Measurements from ENCODE around the gene MRPS6.

MRPS6 gene

DNA sequence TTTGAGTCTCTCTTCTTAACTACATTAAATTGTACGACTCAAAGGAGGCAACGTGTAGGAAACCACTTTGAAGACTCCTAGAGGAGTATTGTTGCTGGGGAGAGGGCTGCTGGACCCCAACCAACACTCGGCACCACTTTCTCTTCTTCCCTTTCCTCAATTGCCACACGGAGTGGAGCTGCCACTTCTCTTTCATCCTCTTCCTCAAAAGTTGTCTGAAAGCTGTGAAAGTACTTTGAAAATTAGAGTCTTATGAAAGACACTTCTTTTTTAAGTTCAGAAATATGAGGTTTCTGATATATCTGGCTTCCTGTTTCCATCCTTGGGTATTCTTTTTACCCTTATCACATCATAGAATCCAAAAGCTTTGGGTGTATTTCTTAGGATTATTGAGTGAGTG lies 59.5 kb downstream of the MRPS6 start:
- DNase-seq (ENCODE audit: low read depth in 2 of 2) = no peak

- DNase-seq (ENCODE audit: low read depth in 2 of 2) = no peak
Measured at GRCh38 chr21:34133392-34133791, 60.0 kb downstream of the MRPS6 start.

DNA sequence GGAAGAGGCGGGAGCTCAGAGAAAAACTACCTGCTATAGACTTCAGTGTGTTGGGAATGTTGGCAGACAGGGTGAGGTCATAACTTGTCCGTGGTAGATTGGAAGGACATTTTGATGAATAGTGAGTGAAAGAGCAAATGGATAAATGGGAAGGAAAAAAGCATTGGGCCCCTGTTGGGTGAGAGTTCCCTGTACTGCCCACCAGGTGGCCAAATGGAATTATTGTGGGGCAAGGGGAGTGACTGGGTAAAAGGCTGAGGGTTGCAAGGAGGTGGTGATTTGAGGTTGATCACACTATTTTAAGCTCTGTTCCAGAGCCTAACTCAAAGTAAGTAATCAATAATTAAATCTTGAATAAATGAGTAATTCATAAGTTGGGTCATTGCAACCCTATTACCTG lies 60.4 kb downstream of the MRPS6 start:
- DNase-seq (ENCODE audit: low read depth in 2 of 2) = no peak

DNA sequence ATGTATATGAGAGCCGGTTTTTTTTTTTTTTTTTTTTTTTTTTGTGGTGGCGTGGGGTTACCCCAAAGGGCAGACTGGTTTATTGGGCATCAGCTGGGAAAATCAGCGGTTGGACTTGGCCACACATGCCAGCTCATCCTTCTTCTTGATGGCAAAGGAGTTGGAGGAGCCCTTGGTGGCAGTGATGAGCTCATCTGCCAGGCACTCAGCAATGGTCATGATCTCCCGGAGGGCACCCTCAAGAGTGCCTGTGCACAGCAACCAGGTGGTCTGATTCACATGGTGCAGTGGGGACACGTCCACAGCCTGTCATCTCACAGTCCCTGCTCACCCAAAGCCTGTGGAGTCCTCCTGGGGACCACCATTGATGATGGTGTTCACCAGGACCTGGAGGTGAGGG lies 62.0 kb downstream of the MRPS6 start:
- DNase-seq (ENCODE audit: low read depth in 2 of 2) = no peak

DNA sequence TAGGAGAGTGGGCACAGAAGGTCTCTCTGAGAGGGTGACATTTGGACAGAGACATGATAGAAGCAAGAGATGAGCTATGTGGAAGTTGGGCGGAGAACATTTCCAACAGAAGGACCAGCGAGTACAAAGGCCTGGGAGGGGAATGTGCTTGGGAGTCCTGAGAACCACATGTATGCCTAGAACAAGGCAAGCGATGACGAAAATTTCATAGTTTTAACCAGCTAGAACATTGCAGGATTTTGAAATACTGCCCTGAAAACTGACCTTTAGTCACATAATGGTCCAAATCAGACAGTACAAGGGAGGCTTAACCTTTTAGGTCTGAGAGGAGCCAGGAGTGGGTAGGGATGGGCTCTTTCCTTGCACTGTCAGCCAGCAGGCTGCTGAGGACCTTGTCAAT lies 68.0 kb downstream of the MRPS6 start:
- no peak for DNase-seq (ENCODE audit: low read depth in 2 of 2)

DNA sequence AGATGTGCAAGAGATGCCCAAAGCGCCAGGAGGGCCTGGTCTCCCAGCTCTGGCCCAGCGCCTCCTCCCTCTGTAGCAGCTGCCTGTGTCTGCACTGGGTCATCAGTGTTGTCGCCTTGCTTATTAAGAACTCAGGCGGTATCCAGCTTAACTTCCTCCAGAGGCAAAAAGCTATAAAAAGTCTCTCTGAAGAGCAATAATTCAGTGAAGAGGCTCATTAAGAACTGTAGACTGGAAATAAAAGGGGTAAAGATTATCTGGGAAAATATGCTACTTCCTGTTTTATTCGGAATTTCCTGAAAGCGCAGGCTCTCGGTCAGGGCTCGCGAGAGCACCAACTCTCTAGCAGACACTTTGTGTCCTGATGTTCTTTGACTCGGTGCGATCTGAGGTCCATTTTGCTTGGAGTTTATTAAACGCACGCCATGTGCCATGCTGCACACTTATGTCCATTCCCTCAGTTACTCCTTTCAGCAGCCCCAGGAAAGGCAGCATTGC lies 70.4 kb downstream of the MRPS6 start:
- no peak for DNase-seq (ENCODE audit: low read depth in 2 of 2)

DNA sequence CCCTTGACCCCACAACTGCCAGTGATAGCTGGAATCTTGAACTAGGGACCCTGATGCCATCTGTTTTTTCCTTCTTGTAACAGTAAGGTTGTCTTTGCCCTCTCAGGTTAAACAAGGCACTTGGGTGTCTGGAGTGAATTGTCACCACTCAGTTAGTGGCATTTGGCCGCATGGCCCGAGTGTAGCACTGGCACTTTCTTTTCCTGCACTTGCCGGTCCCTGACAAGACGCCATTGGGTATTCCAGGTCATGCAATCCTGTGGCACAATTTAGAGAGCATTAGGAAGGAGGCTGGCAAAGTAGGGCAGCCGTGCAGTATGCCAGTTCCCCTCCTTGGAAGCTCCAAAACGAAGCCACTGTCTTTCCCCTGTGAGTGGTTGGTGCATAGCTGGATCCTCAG lies 70.8 kb downstream of the MRPS6 start:
- DNase-seq (ENCODE audit: low read depth in 2 of 2) = no peak

- no peak for DNase-seq (ENCODE audit: low read depth in 2 of 2)
Measured at GRCh38 chr21:34147792-34148418, 74.5 kb downstream of the MRPS6 start.

DNA sequence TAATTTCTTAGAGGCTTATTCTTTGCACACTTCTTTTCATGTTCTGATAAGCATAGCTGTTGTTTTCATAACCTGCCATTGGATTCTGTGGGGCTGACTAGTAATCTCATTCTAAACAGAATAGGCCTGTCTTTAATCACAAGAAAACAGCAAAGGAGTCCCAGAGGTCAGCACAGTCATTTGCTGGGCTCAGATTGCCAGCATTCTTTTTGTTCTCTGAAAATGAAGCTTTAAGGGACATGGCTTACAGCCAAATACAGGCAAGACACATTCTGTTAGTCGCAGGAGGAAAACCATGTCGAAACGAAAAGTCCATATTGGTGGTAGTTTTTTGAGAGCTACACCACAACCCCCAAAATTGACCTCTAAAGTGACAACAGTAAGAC lies 75.0 kb downstream of the MRPS6 start:
- DNase-seq (ENCODE audit: low read depth in 2 of 2) = no peak

- no peak for DNase-seq (ENCODE audit: low read depth in 2 of 2)
Measured at GRCh38 chr21:34148826-34149558, 75.6 kb downstream of the MRPS6 start.

DNA sequence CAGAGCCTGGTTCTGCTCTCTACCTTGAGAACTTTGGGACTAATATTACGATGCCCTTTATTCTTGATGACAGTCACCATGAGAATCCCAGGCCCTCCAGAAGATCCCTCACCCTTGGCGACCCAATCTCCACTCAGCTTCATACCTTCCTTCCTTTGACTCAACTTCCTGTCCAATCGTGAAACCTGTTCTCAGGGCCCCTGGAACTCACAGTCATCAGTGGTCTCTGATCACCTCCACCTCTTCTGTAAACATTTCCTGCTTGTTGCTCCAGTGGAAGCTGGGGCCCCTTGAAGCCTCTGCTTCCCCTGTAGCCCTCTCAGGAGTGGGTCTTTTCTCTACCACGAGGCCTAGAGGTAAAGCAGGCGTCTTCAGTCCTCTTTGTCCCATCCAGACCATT lies 79.1 kb downstream of the MRPS6 start:
- DNase-seq (ENCODE audit: low read depth in 2 of 2) = no peak

DNA sequence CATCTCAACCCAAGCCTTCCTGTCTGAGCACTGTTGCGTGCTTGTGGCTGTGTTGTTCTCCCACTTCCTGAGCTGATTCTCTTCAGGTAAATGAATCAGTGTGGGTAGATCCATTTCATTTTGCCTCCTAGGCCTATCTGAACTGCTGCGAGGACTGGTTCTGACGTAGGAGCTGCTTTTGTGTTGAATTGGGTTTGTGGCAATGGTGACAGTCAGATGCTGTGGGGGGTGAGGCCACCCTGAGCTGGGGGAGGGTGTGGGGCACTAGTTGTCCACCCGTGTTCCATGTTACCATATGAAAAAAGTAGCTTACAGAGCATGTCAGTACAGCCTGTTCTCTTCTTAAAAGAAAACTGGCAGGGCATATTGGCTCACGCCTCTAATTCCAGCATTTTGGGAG lies 81.5 kb downstream of the MRPS6 start:
- DNase-seq (ENCODE audit: low read depth in 2 of 2) = no peak

- no peak for DNase-seq (ENCODE audit: low read depth in 2 of 2)
Measured at GRCh38 chr21:34156957-34157356, 83.6 kb downstream of the MRPS6 start.

- DNase-seq (ENCODE audit: low read depth in 2 of 2) = no peak
Measured at GRCh38 chr21:34157521-34157920, 84.1 kb downstream of the MRPS6 start.

- no peak for DNase-seq (ENCODE audit: low read depth in 2 of 2)
Measured at GRCh38 chr21:34158866-34159835, 85.8 kb downstream of the MRPS6 start.

DNA sequence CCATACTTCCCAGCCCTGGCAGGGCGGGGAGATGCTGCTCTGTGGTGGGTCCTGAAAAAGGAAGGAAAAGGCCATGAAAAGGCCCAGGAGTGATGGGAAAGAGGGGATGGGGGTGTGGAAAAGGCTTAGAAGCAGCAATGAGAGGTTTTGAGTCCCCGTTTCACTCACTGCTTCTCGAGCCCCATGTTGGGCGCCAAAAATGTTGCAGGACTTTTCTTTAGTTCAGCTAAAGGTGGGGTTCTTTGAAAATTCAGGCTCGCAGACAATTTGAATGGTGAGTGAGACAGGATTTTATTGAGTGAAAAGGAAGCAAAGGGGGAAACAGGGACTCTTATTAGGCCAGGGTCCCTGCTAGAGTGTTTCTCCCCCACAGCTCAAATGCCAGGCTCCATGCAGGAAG lies 93.1 kb downstream of the MRPS6 start:
- DNase-seq (ENCODE audit: low read depth in 2 of 2) = no peak

- no peak for DNase-seq (ENCODE audit: low read depth in 2 of 2)
Measured at GRCh38 chr21:34170886-34171285, 97.5 kb downstream of the MRPS6 start.

- DNase-seq (ENCODE audit: low read depth in 2 of 2) = no peak
Measured at GRCh38 chr21:34174470-34174869, 101.1 kb downstream of the MRPS6 start.

- no peak for DNase-seq (ENCODE audit: low read depth in 2 of 2)
Measured at GRCh38 chr21:34176448-34176847, 103.1 kb downstream of the MRPS6 start.

- no peak for DNase-seq (ENCODE audit: low read depth in 2 of 2)
Measured at GRCh38 chr21:34177919-34178567, 104.7 kb downstream of the MRPS6 start.

- DNase-seq (ENCODE audit: low read depth in 2 of 2) = no peak
Measured at GRCh38 chr21:34179204-34179935, 106.0 kb downstream of the MRPS6 start.

All from stimulated activated CD4-positive, alpha-beta T cell treated with anti-CD3 and anti-CD28 coated beads, Interleukin-12 subunit alpha, Interleukin-12 subunit beta, amount 100 ng/mL, for 24 hours (primary cell).